ENCODE measurements around the gene ZNF692.
"Not testable (repeated sequence)": the region's sequence is repeated elsewhere in the genome, so short reads cannot be mapped to it uniquely, and the experiment has no call there.

Gene ZNF692

GRCh38 chr1:248891758-248892157 is 32.9 kb upstream of the ZNF692 start:
- POLR2A ChIA-PET (ENCODE audit: low non-redundant PET) = no interaction called here
- CTCF ChIA-PET = no interaction called here
- TF ChIP-seq CTCF (conservative IDR thresholded peaks at IDR 0.05; ENCODE audit: low read depth) = no peak
- H3K27ac ChIP-seq = no peak overlapping the region
- DNase-seq (ENCODE audit: low spot score) = no peak

- DNase-seq (ENCODE audit: low spot score) = no peak
- no peak overlapping the region for H3K27ac ChIP-seq
- TF ChIP-seq CTCF (conservative IDR thresholded peaks at IDR 0.05; ENCODE audit: low read depth) = no peak
- POLR2A ChIA-PET (ENCODE audit: low non-redundant PET) = no interaction called here
- CTCF ChIA-PET = interaction anchor here (0.6 kb wide), 1 partner anchor 64 kb away, joined by 3 read pairs; no protein-coding TSS in a partner anchor
Observed at GRCh38 chr1:248890549-248891498, 31.9 kb upstream of the ZNF692 start.

GRCh38 chr1:248889914-248890243 is 31.0 kb upstream of the ZNF692 start:
- not testable (repeated sequence) for DNase-seq (ENCODE audit: low spot score); H3K27ac ChIP-seq
- POLR2A ChIA-PET (ENCODE audit: low non-redundant PET) = interaction anchor here (0.7 kb wide), 1 partner anchor 184 kb away, joined by 3 read pairs; no protein-coding TSS in a partner anchor
- CTCF ChIA-PET = interaction anchor here (0.6 to 0.7 kb wide), 2 partner anchors 11 to 63 kb away, joined by 3 to 5 read pairs; no protein-coding TSS in a partner anchor

GRCh38 chr1:248886237-248886895 is 27.5 kb upstream of the ZNF692 start:
- ChIA-PET POLR2A (ENCODE audit: low non-redundant PET) (no interaction called here), CTCF (no interaction called here)
- no peak for DNase-seq (ENCODE audit: low spot score)
- TF ChIP-seq CTCF (conservative IDR thresholded peaks at IDR 0.05; ENCODE audit: low read depth) = no peak
- no peak overlapping the region for H3K27ac ChIP-seq

- no peak overlapping the region for H3K27ac ChIP-seq
- CTCF ChIA-PET = no interaction called here
- POLR2A ChIA-PET (ENCODE audit: low non-redundant PET) = no interaction called here
- DNase-seq (ENCODE audit: low spot score) = no peak
- TF ChIP-seq CTCF (conservative IDR thresholded peaks at IDR 0.05; ENCODE audit: low read depth) = no peak
Observed at GRCh38 chr1:248885646-248886045, 26.8 kb upstream of the ZNF692 start.

- H3K27ac ChIP-seq = no peak overlapping the region
- CTCF ChIA-PET = interaction anchor here (0.5 kb wide), 1 partner anchor 19 kb away, joined by 5 read pairs; no protein-coding TSS in a partner anchor
- no peak for TF ChIP-seq CTCF (conservative IDR thresholded peaks at IDR 0.05; ENCODE audit: low read depth)
- DNase-seq (ENCODE audit: low spot score) = no peak
- POLR2A ChIA-PET (ENCODE audit: low non-redundant PET) = no interaction called here
Observed at GRCh38 chr1:248884632-248885295, 25.9 kb upstream of the ZNF692 start.

GRCh38 chr1:248882427-248882826 is 23.5 kb upstream of the ZNF692 start:
- CTCF ChIA-PET; H3K27ac ChIP-seq; POLR2A ChIA-PET (ENCODE audit: low non-redundant PET); DNase-seq (ENCODE audit: low spot score): not testable (repeated sequence)

Data from RWPE1 (cell line).